Stimulated activated CD4-positive, alpha-beta T cell treated with anti-CD3 and anti-CD28 coated beads, Interleukin-1b, Interleukin-23, amount 100 ng/mL, for 4 hours (primary cell): ENCODE measurements around the gene PIGR.

Source experiments
- DNase-seq, 2 donors: peaks; one replicate each; pipeline ENCODE4 v3.0.0-alpha.2; 2020; ENCODE audit warnings: low read depth in 2 of 2

The PIGR gene, protein sequence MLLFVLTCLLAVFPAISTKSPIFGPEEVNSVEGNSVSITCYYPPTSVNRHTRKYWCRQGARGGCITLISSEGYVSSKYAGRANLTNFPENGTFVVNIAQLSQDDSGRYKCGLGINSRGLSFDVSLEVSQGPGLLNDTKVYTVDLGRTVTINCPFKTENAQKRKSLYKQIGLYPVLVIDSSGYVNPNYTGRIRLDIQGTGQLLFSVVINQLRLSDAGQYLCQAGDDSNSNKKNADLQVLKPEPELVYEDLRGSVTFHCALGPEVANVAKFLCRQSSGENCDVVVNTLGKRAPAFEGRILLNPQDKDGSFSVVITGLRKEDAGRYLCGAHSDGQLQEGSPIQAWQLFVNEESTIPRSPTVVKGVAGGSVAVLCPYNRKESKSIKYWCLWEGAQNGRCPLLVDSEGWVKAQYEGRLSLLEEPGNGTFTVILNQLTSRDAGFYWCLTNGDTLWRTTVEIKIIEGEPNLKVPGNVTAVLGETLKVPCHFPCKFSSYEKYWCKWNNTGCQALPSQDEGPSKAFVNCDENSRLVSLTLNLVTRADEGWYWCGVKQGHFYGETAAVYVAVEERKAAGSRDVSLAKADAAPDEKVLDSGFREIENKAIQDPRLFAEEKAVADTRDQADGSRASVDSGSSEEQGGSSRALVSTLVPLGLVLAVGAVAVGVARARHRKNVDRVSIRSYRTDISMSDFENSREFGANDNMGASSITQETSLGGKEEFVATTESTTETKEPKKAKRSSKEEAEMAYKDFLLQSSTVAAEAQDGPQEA

DNA sequence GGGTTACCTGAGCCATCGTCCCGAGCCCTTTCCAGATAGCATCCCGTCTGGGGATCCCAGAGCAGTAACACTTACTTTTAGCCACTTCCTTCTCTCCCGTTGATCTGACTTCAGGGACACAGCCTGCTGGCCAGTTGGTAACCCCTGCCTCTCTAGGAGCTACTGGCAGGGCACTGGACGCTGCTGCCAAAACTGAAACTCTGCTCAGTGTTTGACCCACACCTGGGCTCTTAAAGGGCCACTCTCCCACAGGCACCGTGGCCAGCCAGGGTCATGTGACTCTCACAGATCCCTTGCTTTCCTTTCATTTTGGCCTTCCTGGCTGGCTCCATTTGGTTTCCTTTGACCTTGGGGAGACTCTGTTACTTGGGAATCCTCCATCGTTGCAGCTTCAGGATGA is at the start of gene PIGR:
Gene PIGR, minus strand, starts transcription at position 206 of the 400 bp plus-strand sequence. CDS start 5,935 bp downstream, outside the sequence.
- DNase-seq, result no peak

DNA sequence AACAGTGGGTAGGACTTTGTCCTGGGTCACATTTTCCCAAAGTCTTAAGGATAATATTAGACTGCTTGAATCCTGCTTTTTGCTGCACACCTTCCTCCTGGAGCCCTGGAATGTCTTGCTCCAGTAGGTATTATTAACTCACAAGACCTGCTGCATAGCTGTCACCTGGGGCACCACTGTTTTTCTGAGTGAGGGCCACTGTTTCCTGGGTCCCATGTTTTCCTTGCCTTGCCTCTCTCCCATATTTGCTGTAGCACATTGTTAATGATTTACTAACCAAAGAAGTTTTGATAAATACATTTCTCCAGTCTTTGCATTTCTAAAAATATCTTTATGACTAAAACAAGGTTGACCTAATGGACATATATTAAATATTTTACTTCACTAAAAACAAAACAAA is 46.5 kb upstream of the PIGR start:
- no peak for DNase-seq

DNA sequence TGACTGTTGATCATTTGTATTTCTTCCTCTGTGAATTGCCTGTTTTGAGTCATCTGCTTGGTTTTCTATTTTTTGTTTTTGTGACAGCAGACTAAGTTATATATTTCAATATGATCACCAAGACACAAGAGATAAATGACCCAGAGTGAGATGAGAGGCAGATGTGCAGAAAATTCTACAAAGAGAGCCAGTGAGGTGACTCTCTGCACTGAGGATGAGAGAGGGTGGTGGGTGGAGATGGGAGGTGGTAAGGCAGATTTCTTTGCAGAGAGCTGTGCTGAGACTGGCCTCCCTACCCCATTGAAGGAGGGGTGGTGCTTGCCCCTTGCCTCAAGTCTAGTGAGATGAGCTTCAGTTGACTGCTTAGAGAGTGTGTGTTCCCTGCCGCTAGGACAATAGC is 41.6 kb upstream of the PIGR start:
- no peak for DNase-seq

DNA sequence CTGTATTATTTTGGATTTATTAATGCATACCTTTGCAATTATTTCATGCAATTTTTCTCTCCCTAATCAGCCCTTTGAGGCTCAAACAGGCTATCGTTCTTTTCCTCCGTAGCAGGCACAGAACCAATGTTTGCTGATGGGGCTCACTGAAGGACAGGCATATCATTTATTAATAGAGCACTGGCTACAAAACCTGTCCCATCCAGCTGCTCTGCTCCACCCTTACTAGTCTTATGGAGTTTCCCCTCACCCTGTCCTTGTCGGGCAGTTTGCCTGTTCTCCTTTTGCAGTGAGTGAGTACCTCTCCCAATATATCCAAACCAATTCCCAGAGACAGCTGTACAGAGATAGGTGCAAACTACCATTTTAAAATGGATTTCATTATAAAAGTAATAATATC is 40.6 kb upstream of the PIGR start:
- DNase-seq, result no peak

DNA sequence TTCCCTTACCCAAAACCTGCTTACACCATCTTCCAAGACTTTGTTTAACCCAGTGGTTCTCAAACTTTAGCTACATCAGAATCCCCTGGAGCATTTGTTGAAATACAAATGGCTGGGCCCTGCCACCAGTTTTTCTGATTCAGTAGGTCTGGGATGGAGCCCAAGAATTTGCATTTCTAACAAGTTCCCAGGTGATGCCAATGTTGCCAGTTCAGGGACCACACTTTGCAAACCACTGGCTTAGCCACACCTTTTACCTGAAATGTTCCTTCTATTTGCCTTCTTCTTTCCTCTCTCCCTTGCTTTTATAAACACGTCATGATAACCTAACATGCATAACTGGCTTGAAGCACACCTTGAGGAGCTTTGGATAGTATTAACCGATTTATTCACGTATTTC is 40.1 kb upstream of the PIGR start:
- DNase-seq, result no peak

DNA sequence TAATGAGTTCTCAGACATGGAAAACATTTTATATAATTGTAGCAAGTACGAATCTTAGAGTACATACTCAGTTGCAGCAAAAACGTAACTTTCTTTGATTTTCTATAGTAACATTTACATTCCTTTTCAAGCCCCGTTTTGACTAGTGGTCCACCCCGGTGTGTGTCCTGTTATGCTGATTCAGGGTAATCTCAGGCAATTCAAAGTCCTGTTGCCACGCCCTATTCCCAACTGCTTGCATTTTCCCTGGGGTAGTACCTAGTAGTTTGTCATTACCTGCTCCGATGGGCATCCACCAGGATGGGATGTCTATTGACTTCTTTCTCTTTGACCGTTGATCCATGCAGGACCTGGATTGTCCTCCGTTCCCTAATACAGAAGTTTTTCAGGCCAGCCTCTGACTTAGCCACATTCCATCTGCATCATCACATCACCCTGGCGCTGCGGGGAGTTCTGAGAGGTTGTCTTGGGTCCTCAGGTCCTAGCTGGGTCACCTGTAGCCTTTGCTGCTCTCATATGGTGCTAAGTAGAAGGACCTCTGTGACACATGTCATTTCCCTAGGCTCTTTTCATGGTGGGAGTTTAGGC is 39.0 kb upstream of the PIGR start:
- no peak for DNase-seq

DNA sequence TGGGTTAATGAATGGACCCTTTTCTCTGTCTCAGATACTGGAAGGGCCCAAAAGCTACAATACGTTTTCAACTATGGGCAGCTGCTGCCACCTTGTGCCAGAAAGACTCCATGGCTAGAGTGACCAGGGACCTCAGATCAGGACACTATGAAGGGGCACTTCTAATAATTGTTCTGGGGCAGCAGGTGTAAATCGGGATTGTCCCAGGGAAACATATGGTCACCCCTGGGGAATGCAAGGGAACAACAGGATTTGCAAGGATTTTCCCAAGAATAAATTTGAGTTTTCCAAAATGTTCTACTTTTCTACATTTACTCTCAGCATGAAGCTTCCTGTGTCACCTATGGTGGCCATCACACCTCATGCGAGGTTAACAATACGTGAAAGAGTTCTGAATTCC is 36.0 kb upstream of the PIGR start:
- DNase-seq, result peak; percentile 35 to 40

DNA sequence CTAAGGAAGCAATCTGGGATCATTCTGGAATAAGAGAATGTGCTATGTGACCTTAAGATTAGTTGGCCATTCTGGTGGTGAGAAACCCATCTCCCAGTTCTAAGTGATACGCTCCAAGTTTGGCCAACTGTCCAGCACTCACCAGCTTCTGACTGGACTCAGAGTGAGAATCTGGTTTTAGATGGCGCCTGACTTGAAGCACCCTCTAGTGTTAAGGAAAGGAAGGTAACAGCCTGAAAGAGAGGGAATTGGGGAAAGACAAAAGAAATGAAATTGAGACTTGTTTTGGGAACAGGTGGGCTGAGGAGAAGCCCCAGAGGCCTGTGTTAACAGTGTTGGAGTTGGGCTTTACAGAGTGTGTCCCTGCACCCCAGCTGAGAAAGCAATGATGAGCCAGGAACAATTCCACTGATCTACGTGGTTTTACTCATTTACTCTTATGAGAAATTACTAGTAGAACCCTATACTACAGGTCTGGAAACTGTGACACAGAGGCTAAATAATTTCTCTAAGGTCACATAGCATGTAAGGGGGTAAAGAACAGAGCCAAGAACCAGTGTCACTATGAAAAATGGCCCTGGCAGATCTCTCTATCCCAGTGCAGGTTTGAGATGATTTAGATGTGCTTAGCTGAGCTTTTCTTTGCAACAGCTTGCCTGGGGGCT is 33.2 kb upstream of the PIGR start:
- DNase-seq, result no peak

DNA sequence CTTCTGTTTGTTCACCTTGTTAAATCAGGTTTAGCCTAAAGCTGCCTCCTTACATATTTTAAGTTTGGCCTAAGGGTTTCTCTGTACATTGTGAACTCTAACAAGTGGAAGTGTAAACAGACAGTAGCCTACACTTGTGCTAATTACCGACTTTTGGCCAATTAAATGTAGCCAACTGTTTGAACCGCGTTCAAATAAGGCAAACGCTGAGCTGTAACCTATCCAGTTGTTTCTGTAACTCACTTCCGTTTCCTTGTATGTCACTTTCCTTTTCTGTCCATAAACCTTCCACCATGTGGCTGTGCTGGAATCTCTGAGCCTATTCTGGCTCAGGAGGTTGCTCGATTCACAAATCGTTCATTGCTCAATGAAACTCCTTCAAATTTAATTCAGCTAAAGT is 32.0 kb upstream of the PIGR start:
- DNase-seq, result no peak

DNA sequence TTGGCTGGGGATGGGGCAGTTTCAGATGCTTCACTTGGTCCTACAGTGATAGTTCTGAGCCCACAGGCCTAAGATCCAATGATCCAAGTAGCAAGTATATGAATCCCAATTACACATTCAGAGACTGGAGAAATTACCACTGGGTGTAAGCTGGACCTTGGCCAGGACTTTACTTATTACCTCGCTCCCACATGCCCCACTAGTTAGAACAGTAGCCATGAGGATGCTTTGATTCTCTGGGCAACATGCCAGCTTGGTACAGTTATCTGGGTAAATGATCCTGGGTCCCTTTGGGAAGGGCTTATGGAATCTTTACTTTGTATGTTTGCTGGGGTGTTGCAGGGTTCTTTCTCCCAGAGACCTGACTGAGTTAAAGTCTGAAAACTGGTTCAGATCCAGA is 29.0 kb upstream of the PIGR start:
- DNase-seq, result no peak

DNA sequence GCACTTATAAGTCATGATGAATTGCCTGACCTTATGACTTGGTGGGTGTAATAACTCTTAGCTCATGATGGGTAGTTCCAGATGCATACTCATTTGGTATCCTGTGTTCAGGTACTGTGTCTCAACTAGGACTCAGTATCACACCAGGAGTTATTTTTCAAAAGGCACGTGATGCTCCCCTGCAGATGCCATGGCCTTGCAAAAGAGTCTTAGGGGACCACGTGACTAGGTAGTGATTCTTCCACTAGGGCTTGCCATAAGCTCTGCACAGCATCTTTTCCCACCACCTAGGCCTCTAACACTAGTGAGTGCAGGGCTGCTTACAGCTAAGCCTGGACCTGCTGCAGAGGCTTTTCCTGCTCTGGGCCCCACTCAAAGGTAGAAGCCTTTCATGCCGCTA is 27.9 kb upstream of the PIGR start:
- no peak for DNase-seq

DNA sequence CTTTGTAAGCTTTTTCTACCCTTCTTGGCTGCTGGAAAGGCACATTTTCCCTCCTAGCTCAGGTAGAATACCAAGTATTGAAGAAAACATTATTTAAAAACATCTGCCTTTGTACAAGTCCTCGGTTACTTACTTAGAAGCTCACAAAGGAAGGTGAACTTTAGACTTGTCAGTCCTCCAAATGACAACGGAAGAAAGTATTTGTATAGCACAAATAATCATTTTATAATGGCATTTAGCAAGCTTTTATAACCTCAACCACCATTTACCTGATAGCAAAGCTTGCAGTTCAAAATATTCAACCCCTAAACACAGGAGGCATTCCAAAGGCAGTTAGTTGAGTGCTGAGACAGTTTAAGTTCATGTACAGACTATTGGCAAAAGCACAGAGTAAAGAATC is 26.5 kb upstream of the PIGR start:
- DNase-seq, result no peak

DNA sequence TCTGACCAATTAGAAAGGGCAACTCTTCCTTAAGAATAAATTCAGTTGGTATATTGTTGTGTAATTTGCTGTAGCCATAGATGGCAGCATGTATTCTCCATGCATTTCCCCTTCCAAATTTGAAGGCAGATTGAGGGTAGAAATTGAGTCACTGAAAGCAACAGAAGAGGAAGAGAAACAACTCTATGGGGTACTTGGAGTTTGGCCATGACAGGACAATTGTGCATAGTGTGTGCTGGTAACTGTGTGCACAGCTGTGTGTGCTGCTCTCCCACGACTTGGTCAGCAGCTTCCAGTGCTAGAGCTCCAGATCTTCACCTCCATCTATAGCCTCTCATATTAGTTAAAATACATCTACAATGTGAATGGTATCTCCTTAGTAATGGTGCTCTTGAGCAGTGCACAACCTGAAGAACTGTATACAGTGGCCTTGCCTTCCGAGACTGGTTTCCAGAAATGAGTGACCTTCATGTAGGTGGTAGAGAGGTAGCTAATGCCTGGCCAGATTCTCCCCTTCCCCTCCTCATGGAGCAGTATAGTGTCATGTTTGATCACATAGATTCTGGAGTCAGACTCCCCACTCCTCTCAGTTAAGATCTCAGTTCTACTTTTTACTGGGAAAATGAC is 24.9 kb upstream of the PIGR start:
- DNase-seq, result no peak

DNA sequence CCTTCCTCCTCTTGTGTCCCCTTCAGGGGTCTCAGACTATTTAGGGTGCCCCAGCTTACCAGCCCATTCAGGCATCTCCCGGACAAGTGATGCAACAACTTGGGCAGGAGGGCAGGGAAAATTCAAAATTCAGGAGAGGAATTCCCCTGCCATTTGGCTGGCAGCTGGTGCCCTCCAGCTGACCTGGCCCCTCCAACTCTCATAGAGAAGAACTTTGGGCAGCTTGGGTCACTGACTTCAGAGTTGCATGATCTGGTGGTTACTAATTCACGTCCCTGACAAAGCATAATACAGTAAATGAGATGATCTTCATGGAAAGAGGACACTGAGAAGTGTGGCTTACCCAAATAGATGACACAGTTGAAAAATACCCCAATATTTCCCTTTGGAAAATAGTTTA is 24.2 kb upstream of the PIGR start, which contains the start of gene FCAMR:
Gene FCAMR, minus strand, starts transcription at position 15 of the 400 bp plus-strand sequence. CDS start 335 bp downstream, outside the sequence.
- DNase-seq, result no peak

DNA sequence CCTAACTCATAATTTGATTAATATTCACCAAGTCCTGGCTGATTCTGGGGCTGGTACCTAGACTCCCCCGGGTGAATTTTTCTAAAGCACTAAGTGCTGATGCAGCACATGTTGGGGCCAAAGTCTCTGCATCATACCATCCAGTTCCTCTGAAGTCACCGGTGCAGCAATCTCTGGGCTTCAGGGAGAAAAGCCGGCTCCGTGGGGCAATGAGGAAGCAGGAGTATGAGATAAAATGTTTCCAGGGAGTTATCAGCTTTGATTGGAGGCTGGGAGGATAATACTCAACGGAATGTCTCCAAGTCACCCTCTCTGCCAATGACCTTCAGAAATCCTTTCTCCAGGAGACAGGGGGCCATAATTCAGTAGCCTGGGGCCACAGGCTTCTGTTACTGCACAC is 22.8 kb upstream of the PIGR start:
- DNase-seq, result no peak

DNA sequence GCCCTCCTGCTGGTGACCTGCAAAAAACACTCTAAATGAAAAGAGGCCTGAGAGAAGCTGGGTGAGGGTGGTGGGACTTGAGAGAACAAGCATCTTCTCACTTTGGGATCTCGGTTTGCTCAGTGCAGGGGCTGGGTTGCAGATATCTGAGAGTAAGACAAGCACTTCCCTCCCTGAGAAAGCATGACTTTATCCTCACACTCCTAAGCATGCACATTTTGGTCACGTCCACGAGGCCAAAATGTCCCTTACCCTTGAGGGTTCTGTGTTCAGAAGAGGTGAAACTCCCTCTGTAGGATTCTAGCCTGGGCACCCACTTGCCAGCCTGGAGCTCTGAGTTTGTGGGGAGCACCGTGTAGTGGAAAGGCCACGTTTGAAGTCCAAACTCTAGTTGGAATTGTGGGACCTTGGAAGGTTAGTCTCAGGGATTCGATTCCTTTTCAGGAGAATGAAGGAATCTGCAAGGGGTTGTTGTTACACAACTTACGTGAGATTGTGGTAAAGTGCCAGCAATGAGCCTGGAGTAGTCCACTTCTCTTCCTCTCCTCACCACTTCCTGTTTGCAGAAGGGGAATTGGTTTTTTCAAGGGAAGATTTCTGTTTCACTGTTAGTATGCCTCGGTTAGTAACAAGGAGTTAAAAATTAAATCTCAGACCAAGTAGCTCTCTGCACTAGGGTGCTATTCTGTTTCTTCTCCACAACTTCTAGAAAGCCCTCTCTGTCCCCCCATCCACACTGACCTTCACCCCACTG is 21.0 kb upstream of the PIGR start:
- DNase-seq, result no peak

DNA sequence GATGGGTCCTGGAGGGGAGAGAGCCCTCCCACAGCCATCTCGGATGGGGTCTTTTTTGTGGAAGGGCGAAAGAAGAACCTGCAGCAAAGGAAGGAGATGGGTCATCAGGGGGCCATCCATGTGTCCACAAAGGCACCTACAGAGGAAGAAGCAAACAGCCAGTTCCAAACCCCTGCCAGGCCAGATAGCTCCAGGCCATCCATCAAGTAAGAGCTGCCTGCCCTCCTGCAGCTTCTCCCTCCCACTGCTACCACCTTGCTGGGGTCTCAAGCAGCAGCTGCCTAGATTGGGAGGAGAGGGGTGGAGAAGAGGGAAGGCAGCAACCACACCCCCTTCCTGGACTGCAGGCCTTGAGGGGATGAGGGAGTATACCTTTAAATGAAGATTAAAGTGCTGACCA is 19.5 kb upstream of the PIGR start:
- DNase-seq, result no peak

DNA sequence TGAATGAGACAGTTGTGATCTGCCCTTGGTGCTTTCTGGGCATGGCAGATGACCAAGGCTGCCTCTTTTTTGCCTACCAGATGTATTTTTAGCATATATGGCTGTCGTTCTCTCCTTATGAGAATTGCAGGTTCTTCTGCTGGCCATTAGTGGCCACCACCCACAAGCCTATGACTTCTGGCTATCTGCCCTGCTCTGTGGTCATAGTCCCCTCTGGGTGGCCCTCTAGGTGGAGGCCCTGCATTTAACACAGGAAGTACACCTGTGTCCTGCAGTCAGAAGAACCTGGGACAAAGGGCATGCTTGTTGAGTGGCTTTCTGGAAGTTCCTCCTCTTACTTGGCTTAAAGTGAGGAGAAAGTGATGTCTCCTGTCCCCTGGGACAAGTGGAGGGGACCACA is 17.5 kb upstream of the PIGR start:
- no peak for DNase-seq

DNA sequence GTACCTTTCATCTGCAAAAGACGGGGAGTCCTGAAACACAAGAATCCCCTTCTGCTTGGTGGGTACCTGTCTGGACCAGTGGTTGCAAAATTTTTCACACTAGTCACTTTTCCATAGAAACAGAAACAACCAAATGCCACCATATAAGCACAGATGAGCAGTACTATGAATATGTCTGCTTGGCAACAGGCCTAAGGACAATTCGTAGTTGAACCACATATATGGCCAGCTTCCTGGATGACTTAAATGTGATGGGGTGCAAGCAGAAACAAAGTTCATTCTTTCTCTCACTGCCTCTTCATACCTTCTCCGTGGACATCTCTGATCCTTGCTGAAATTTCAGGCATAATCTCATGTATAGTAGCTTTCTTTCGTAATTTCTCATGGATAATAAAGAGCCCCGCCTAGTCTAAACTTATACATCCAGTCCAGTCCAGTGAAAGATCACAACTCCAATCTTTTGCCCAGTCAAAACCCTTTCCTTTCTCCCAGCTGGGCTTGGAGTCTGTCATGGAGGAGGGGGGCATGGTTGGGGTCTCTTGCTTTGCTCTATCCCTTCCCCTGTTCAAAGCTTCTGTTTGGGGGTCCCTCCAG is 16.9 kb upstream of the PIGR start:
- no peak for DNase-seq

DNA sequence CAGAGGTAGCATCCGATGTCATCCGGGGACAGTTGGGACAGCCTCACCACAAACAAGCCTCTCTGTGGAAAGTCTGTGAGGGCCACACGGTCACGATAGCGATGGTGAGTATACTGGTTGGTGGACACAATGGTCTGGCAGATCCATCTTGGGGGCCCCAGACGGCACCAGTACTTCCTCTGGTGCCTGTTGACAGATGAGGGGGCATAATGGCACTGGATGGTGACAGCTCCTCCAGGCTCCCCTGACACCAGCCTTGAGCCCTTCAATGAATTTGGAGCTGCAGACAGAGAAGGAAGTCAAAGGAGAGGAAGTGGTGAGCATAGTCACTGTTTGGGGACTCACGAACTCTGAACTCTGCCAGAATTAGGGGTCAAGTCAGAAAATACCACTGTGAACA is 16.0 kb upstream of the PIGR start:
- DNase-seq, result no peak

DNA sequence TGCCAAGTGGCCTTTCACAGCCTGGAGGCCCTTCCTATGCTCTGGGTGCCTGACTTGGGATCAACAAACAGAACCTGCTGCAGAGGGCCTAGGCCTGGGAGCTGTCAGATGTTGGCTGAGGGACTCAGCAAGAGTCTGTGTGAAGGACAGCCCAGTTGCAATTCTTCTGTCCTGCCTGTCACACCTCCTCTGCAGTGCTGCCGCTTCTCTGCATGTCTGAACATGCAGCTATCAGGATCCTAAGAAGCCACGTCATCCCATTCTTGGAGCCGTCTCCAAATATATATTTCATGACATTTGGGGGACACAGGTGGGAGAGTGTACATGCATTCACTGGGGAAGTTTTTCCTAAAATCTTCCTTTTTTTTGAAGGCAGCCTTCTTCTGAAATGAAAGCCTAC is 15.4 kb upstream of the PIGR start:
- DNase-seq, result no peak
